T-cell (primary cell): ENCODE measurements around the gene F13B. TPM values are rescaled to one million over a fixed set of nuclear protein-coding genes. Genes with fewer than 3 reads are reported as not detected.
"Not testable (repeated sequence)": the region's sequence is repeated elsewhere in the genome, so short reads cannot be mapped to it uniquely, and the experiment has no call there.

Experiments used
- ATAC-seq, 4 experiments: fragments of 200-7000 bp in 3 of 4; fragments of 150-1000 bp in 1 of 4; cut with Tn5 transposase; replicated peaks in 1 of 4; 1 replicate in 3 of 4; 2 replicates in 1 of 4; pipeline ENCODE4 v1.10.0; 2021; ENCODE audit warnings: moderate library complexity in 3 of 4, mild to moderate bottlenecking in 2 of 4, moderate number of reproducible peaks in 1 of 4
- CTCF ChIA-PET, 2 donors: fragments of 300-600 bp; sonication (Branson Sonifier 250); formaldehyde crosslinking; loops; one replicate each; lab custom pipeline; 2022; ENCODE audit warnings: antibody characterized with exemption in 2 of 2; lab: Charles Lee
- POLR2A ChIA-PET, 2 donors: fragments of 300-600 bp; sonication (Branson Sonifier 250); formaldehyde crosslinking; loops; one replicate each; lab custom pipeline; 2022; ENCODE audit warnings: antibody characterized with exemption in 2 of 2; lab: Charles Lee
- DNase-seq, 35 experiments: peaks; one replicate each; pipeline versions ENCODE4 v3.0.0 to v3.0.0-alpha.2; 2013 to 2023
- H3K27ac ChIP-seq: one replicate; pipeline ENCODE4 v1.5.1; 2013; ENCODE audit warnings: low read length
- H3K27me3 ChIP-seq, 2 experiments: replicated peaks in 1 of 2; 1 replicate in 1 of 2; 2 replicates in 1 of 2; pipeline versions ENCODE4 v1.6.1 to v1.7.0; 2013; ENCODE audit warnings: low read length in 1 of 2, mixed read lengths in 1 of 2; ENCODE audit not compliant: control insufficient read depth in 2 of 2, insufficient read depth in 2 of 2; ENCODE audit errors: extremely low read depth in 1 of 2
- H3K36me3 ChIP-seq, 2 donors: 1 replicate in 1 of 2; 2 replicates in 1 of 2; pipeline versions ENCODE4 v1.6.1 to v1.7.0; 2013; ENCODE audit warnings: low read length in 1 of 2; ENCODE audit not compliant: control insufficient read depth in 2 of 2, insufficient read depth in 1 of 2; ENCODE audit errors: extremely low read depth in 1 of 2
- H3K4me1 ChIP-seq, 2 experiments: 1 replicate in 1 of 2; 2 replicates in 1 of 2; pipeline versions ENCODE4 v1.6.1 to v1.7.0; 2013; ENCODE audit warnings: low read length in 2 of 2, mixed read lengths in 1 of 2; ENCODE audit not compliant: insufficient read depth in 2 of 2, control insufficient read depth in 1 of 2; ENCODE audit errors: extremely low read depth in 1 of 2
- H3K4me3 ChIP-seq, 2 donors: 1 replicate in 1 of 2; 2 replicates in 1 of 2; pipeline versions ENCODE4 v1.5.1 to v1.7.0; 2013; ENCODE audit warnings: mild to moderate bottlenecking in 2 of 2, low read length in 1 of 2, moderate library complexity in 1 of 2; ENCODE audit not compliant: control insufficient read depth in 1 of 2; ENCODE audit errors: extremely low read depth in 1 of 2
- H3K9me3 ChIP-seq: 2 replicates; pipeline ENCODE4 v1.7.0; 2013
- H3K27ac Mint-ChIP-seq, 2 donors: one replicate each; pipeline ENCODE4 v1.8.0; 2020 to 2021; ENCODE audit warnings: mild to moderate bottlenecking in 2 of 2, mixed read lengths in 2 of 2
- H3K27me3 Mint-ChIP-seq, 2 donors: one replicate each; pipeline ENCODE4 v1.8.0; 2021 to 2022; ENCODE audit warnings: mixed read lengths in 2 of 2
- H3K36me3 Mint-ChIP-seq: one replicate; pipeline ENCODE4 v1.8.0; 2021; ENCODE audit warnings: mixed read lengths
- H3K4me1 Mint-ChIP-seq, 3 donors: one replicate each; pipeline ENCODE4 v1.8.0; 2020 to 2022; ENCODE audit warnings: mixed read lengths in 3 of 3, mild to moderate bottlenecking in 1 of 3
- H3K4me3 Mint-ChIP-seq, 3 donors: one replicate each; pipeline ENCODE4 v1.8.0; 2020 to 2022; ENCODE audit warnings: mild to moderate bottlenecking in 3 of 3, mixed read lengths in 3 of 3, moderate library complexity in 3 of 3
- H3K9me3 Mint-ChIP-seq, 3 donors: one replicate each; pipeline ENCODE4 v1.8.0; 2020 to 2022; ENCODE audit warnings: mixed read lengths in 3 of 3
- WGBS: methylation state at CpG from one replicate; pipeline ENCODE4 v1.1.5; 2013; ENCODE audit warnings: missing lambda C conversion rate; ENCODE audit not compliant: insufficient coverage; 5-methylcytosine and 5-hydroxymethylcytosine counted together
- total RNA-seq, 35 experiments: library from RNA in 6 of 35; stranded (reverse) in 6 of 35; fragments of 120-200 nt in 1 of 35; gene quantifications; one replicate each; pipeline versions ENCODE4 v1.2.1 to v1.2.4 and lab custom pipeline; 2013 to 2026

The F13B gene
- total RNA-seq, 5 donors from 2014 or later (not counting 1 experiment from before 2014, with no cell fraction given): not detected

- H3K27ac ChIP-seq: no peak overlapping the region
- DNase-seq: no peak
- Mint-ChIP-seq H3K36me3 (no peaks in the 10 kb centered on the region), H3K27ac (no peak overlapping the region), H3K4me1 (peaks cover 29 to 40% (median 32%) of the 10 kb centered on the region in 3 donors), H3K27me3 (no peaks in the 10 kb centered on the region), H3K9me3 (no peaks in the 10 kb centered on the region), H3K4me3 (no peak overlapping the region)
- no peaks in the 10 kb centered on the region for H3K9me3 ChIP-seq
- POLR2A ChIA-PET: no interaction called here
- H3K27me3 ChIP-seq: no peaks in the 10 kb centered on the region
- H3K4me3 ChIP-seq: no peak overlapping the region
- peaks cover 0 to 10% of the 10 kb centered on the region in 2 experiments for H3K4me1 ChIP-seq
- CTCF ChIA-PET: interaction anchor here in 1 of 2 donors (0.5 kb wide), 1 partner anchor 1580 kb away, joined by 7 read pairs; no protein-coding TSS in a partner anchor
- no peak for ATAC-seq
- H3K36me3 ChIP-seq: no peaks in the 10 kb centered on the region
Measured at GRCh38 chr1:197099444-197099843, 32.4 kb upstream of the F13B start.

DNA sequence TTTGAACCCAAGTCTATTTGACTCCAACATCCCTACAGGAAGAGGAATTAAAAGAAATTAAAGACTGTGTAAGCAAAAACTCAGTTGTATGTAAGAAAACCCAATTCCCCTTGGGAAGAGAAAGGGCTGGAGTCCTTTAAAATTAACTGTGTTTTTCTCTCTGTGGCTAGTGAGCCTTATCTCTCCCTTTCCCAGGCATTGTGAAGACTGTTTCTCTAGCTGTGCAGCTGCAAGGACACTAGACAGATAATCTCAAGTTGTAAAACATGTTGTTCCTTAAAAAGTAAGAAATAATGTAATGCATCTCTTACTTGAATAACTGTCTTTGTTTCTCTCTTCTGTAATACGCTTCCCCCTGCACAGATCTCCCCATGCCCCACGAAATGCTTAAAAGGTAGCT is 29.9 kb upstream of the F13B start:
- H3K36me3 Mint-ChIP-seq, H3K36me3 ChIP-seq, H3K27ac ChIP-seq, ATAC-seq, H3K4me3 ChIP-seq, H3K27me3 ChIP-seq, H3K9me3 ChIP-seq, DNase-seq, CTCF ChIA-PET, H3K27ac Mint-ChIP-seq, H3K4me1 ChIP-seq, H3K9me3 Mint-ChIP-seq, H3K4me3 Mint-ChIP-seq, POLR2A ChIA-PET, H3K27me3 Mint-ChIP-seq: not testable (repeated sequence)
- WGBS: 100% methylated on average over 2 of the region's 2 CpGs
- H3K4me1 Mint-ChIP-seq: peaks cover 17 to 26% (median 18%) of the 10 kb centered on the region in 3 donors

DNA sequence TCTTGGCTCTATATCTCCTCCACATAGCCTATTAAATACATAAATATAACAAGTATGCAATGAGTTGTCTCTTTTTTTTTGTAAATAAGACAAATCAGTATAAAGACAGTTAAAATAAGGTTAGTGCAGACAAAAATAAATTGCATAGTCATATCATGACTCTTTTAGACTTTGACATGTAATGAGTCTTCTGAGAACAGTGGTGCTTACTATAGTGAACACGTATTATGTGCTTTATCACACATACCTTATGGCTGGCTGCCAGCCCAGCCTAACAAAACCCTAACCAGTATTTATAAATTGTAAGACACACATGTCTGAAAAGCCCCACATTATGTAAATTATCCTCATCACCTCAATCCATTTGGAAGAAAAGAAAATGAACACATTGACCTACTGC is 29.1 kb upstream of the F13B start:
- WGBS: no CpG with 5 or more reads among the region's 1 CpG
- POLR2A ChIA-PET: no interaction called here
- no peak overlapping the region for H3K4me3 ChIP-seq

DNA sequence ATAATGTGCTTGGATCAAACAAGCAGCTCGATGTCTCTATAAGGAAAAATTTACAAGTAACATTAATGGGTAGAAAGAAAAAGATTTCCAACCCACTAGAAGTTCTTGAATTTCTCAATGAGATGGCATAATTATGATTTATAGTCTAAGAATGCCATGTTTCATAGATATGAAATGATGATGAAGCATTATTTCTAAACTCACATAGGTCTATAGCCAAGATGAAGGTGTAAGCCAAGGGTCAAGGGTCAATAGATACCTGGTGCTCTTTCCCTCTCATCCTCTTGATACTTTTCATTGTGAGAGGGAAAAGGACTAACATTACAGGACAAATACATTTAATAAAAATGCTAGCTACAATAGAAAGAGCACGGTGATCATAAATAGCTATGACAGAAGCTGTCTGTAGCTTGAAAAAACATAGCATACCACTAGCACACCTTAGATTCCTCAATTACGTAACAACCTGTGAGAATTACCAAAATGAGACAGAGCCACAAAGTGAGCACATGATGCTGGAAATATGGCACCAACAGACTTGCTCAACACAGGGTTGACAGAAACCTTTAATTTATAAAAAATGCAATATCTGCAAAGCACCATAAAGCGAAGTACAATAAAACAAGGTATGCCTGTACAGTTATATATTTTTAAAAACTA is 26.3 kb upstream of the F13B start:
- ChIA-PET CTCF (no interaction called here), POLR2A (no interaction called here)
- no peaks in the 10 kb centered on the region for H3K27me3 ChIP-seq
- H3K4me1 ChIP-seq: no peaks in the 10 kb centered on the region
- no peaks in the 10 kb centered on the region for H3K4me1 Mint-ChIP-seq
- H3K36me3 ChIP-seq: no peaks in the 10 kb centered on the region
- no peaks in the 10 kb centered on the region for H3K9me3 Mint-ChIP-seq
- no peak overlapping the region for H3K4me3 Mint-ChIP-seq
- 90% methylated on average over 2 of the region's 4 CpGs for WGBS
- DNase-seq (no peak), ATAC-seq (no peak)
- no peak overlapping the region for H3K4me3 ChIP-seq
- H3K9me3 ChIP-seq: no peaks in the 10 kb centered on the region
- no peak overlapping the region for H3K27ac ChIP-seq
- H3K27me3 Mint-ChIP-seq: no peaks in the 10 kb centered on the region
- H3K27ac Mint-ChIP-seq: no peak overlapping the region
- H3K36me3 Mint-ChIP-seq: no peaks in the 10 kb centered on the region

More for the DNA sequence above, 29.1 kb upstream of the F13B start:
- Mint-ChIP-seq H3K27me3 (no peaks in the 10 kb centered on the region), H3K36me3 (no peaks in the 10 kb centered on the region), H3K27ac (no peak overlapping the region), H3K4me3 (no peak overlapping the region), H3K9me3 (no peaks in the 10 kb centered on the region), H3K4me1 (peaks cover 9 to 18% (median 10%) of the 10 kb centered on the region in 3 donors)
- Histone ChIP-seq H3K27me3 (no peaks in the 10 kb centered on the region), H3K27ac (no peak overlapping the region), H3K4me1 (peaks cover 0 to 8% of the 10 kb centered on the region in 2 experiments), H3K9me3 (no peaks in the 10 kb centered on the region), H3K36me3 (no peaks in the 10 kb centered on the region)
- no peak for ATAC-seq
- DNase-seq: no peak
- CTCF ChIA-PET: interaction anchor here in 1 of 2 donors (0.6 kb wide), 2 partner anchors 36 to 146 kb away, joined by 3 to 10 read pairs; no protein-coding TSS in a partner anchor

GRCh38 chr1:197092491-197093023 is 25.5 kb upstream of the F13B start:
- CTCF ChIA-PET: interaction anchor here in 1 of 2 donors (0.6 kb wide), 1 partner anchor 427 kb away, joined by 5 read pairs; no protein-coding TSS in a partner anchor
- DNase-seq (no peak), ATAC-seq (no peak)
- H3K9me3 Mint-ChIP-seq: no peaks in the 10 kb centered on the region
- H3K27me3 ChIP-seq: no peaks in the 10 kb centered on the region
- no peaks in the 10 kb centered on the region for H3K36me3 ChIP-seq
- POLR2A ChIA-PET: no interaction called here
- no peaks in the 10 kb centered on the region for H3K4me1 ChIP-seq
- no CpG with 5 or more reads among the region's 1 CpG for WGBS
- H3K27me3 Mint-ChIP-seq: no peaks in the 10 kb centered on the region
- no peaks in the 10 kb centered on the region for H3K9me3 ChIP-seq
- no peaks in the 10 kb centered on the region for H3K36me3 Mint-ChIP-seq
- H3K4me1 Mint-ChIP-seq: no peaks in the 10 kb centered on the region
- H3K4me3 ChIP-seq: no peak overlapping the region
- no peak overlapping the region for H3K27ac ChIP-seq
- H3K4me3 Mint-ChIP-seq: no peak overlapping the region
- no peak overlapping the region for H3K27ac Mint-ChIP-seq

DNA sequence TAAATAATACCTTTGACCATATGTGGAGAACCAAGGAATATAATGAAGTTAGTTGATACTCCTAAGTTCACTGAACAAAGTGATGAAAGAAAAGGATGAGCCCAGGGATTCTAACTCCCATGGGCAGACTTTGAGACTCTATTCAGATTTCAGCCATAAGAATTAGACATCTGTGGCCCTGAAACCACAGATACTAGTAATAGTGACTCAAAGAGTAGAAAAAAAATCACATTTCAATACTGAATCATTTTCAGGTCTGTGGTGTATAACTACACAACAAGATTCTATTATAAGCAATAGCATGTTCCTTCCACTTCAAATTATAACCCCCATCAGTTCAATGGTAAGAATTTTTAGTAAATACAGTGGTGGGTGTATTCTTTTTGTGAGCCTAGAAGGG is 16.4 kb upstream of the F13B start:
- no peak overlapping the region for H3K27ac ChIP-seq
- no peak overlapping the region for H3K4me3 Mint-ChIP-seq
- H3K4me1 Mint-ChIP-seq: no peaks in the 10 kb centered on the region
- no peaks in the 10 kb centered on the region for H3K27me3 Mint-ChIP-seq
- ChIA-PET POLR2A (no interaction called here), CTCF (no interaction called here)
- no peak overlapping the region for H3K4me3 ChIP-seq
- H3K4me1 ChIP-seq: no peaks in the 10 kb centered on the region
- no peaks in the 10 kb centered on the region for H3K9me3 ChIP-seq
- no peaks in the 10 kb centered on the region for H3K36me3 ChIP-seq
- ATAC-seq (no peak), DNase-seq (no peak)
- no peaks in the 10 kb centered on the region for H3K27me3 ChIP-seq
- H3K9me3 Mint-ChIP-seq: peaks cover 7 to 19% (median 7%) of the 10 kb centered on the region in 3 donors
- H3K36me3 Mint-ChIP-seq: peaks cover 3% of the 10 kb centered on the region
- H3K27ac Mint-ChIP-seq: no peak overlapping the region
